Stimulated activated CD4-positive, alpha-beta T cell treated with anti-CD3 and anti-CD28 coated beads, Interleukin-15, amount 100 ng/mL, for 48 hours (primary cell): ENCODE measurements around the gene AQP12B.
"Not testable (repeated sequence)": the region's sequence is repeated elsewhere in the genome, so short reads cannot be mapped to it uniquely, and the experiment has no call there.

Experiments used
- DNase-seq, 2 donors: peaks; one replicate each; pipeline ENCODE4 v3.0.0-alpha.2; 2020; ENCODE audit warnings: low read depth in 2 of 2

AQP12B gene

GRCh38 chr2:240683329-240683979 lies 769 bp upstream of the AQP12B start:
- not testable (repeated sequence) for DNase-seq

- not testable (repeated sequence) for DNase-seq
Observed at GRCh38 chr2:240680185-240680584, 2.5 kb downstream of the AQP12B start.

- not testable (repeated sequence) for DNase-seq
Observed at GRCh38 chr2:240678909-240679308, 3.8 kb downstream of the AQP12B start.

GRCh38 chr2:240678043-240678442 lies 4.6 kb downstream of the AQP12B start:
- not testable (repeated sequence) for DNase-seq

- DNase-seq = not testable (repeated sequence)
Observed at GRCh38 chr2:240675345-240675744, 7.3 kb downstream of the AQP12B start.

GRCh38 chr2:240674461-240675184 lies 8.1 kb downstream of the AQP12B start:
- DNase-seq = not testable (repeated sequence)

- no peak for DNase-seq
Observed at GRCh38 chr2:240672701-240673190, 9.9 kb downstream of the AQP12B start.

GRCh38 chr2:240672076-240672700 lies 10.5 kb downstream of the AQP12B start:
- DNase-seq = no peak

- DNase-seq = no peak
Observed at GRCh38 chr2:240670950-240671349, 11.7 kb downstream of the AQP12B start.

- no peak for DNase-seq
Observed at GRCh38 chr2:240670402-240670801, 12.3 kb downstream of the AQP12B start.

GRCh38 chr2:240664622-240665021 lies 18.1 kb downstream of the AQP12B start:
- DNase-seq = no peak

- no peak for DNase-seq
Observed at GRCh38 chr2:240663546-240664190, 19.0 kb downstream of the AQP12B start.

GRCh38 chr2:240662681-240663080 lies 20.0 kb downstream of the AQP12B start:
- no peak for DNase-seq

- DNase-seq = not testable (repeated sequence)
Observed at GRCh38 chr2:240659883-240660282, 22.8 kb downstream of the AQP12B start.

- DNase-seq = no peak
Observed at GRCh38 chr2:240655931-240656886, 26.5 kb downstream of the AQP12B start.

GRCh38 chr2:240651185-240651584 lies 31.5 kb downstream of the AQP12B start:
- DNase-seq = no peak

GRCh38 chr2:240650254-240650965 lies 32.3 kb downstream of the AQP12B start:
- DNase-seq = no peak

- no peak for DNase-seq
Observed at GRCh38 chr2:240649331-240649730, 33.4 kb downstream of the AQP12B start.

GRCh38 chr2:240648650-240649275 lies 33.9 kb downstream of the AQP12B start:
- no peak for DNase-seq

- no peak for DNase-seq
Observed at GRCh38 chr2:240648155-240648649, 34.5 kb downstream of the AQP12B start.
